Trophoblast cell (in vitro differentiated cells and primary cell): ENCODE results near the gene MCTP1.

Source experiments
- DNase-seq, 2 donors: peaks; one replicate each; pipeline ENCODE4 v3.0.0-alpha.2; 2016
- H2AFZ ChIP-seq: 2 replicates; pipeline ENCODE4 v1.6.1; 2013; ENCODE audit warnings: low read length, moderate library complexity, mild to moderate bottlenecking; ENCODE audit not compliant: insufficient read depth, poor library complexity
- H2AK5ac ChIP-seq: 2 replicates; pipeline ENCODE4 v1.6.1; 2013; ENCODE audit warnings: mild to moderate bottlenecking, low read length
- H2BK120ac ChIP-seq: 2 replicates; pipeline ENCODE4 v1.6.1; 2013; ENCODE audit warnings: low read length, mild to moderate bottlenecking, moderate library complexity; ENCODE audit not compliant: insufficient read depth, poor library complexity
- H2BK12ac ChIP-seq: 2 replicates; pipeline ENCODE4 v1.6.1; 2013; ENCODE audit warnings: mild to moderate bottlenecking, low read length, moderate library complexity
- H2BK5ac ChIP-seq: 2 replicates; pipeline ENCODE4 v1.6.1; 2013; ENCODE audit warnings: low read length, low read depth, moderate library complexity, mild to moderate bottlenecking; ENCODE audit not compliant: poor library complexity
- H3K14ac ChIP-seq: 2 replicates; pipeline ENCODE4 v1.6.1; 2013; ENCODE audit warnings: mild to moderate bottlenecking, low read length
- H3K18ac ChIP-seq: 2 replicates; pipeline ENCODE4 v1.6.1; 2013; ENCODE audit warnings: mild to moderate bottlenecking, low read length
- H3K23ac ChIP-seq: 2 replicates; pipeline ENCODE4 v1.6.1; 2013; ENCODE audit warnings: low read length
- H3K27ac ChIP-seq: 2 replicates; pipeline ENCODE4 v1.5.1; 2013; ENCODE audit warnings: low read depth, mild to moderate bottlenecking, inconsistent platforms, low read length, moderate library complexity
- H3K27me3 ChIP-seq: 2 replicates; pipeline ENCODE4 v1.6.1; 2013; ENCODE audit warnings: inconsistent platforms, mild to moderate bottlenecking, low read length, moderate library complexity; ENCODE audit not compliant: insufficient read depth
- H3K36me3 ChIP-seq, 2 experiments: 1 replicate in 1 of 2; 2 replicates in 1 of 2; pipeline ENCODE4 v1.6.1; 2013; ENCODE audit warnings: low read length in 2 of 2, mild to moderate bottlenecking in 2 of 2, moderate library complexity in 1 of 2; ENCODE audit not compliant: insufficient read depth in 2 of 2, control insufficient read depth in 1 of 2
- H3K4ac ChIP-seq: 2 replicates; pipeline ENCODE4 v1.6.1; 2013; ENCODE audit warnings: low read depth, mild to moderate bottlenecking, low read length, moderate library complexity
- H3K4me1 ChIP-seq, 2 experiments: 1 replicate in 1 of 2; 2 replicates in 1 of 2; pipeline ENCODE4 v1.6.1; 2013; ENCODE audit warnings: low read length in 2 of 2, mild to moderate bottlenecking in 2 of 2, moderate library complexity in 1 of 2; ENCODE audit not compliant: insufficient read depth in 2 of 2, control insufficient read depth in 1 of 2
- H3K4me2 ChIP-seq: 2 replicates; pipeline ENCODE4 v1.6.1; 2013; ENCODE audit warnings: inconsistent platforms, mild to moderate bottlenecking, low read length, moderate library complexity
- H3K4me3 ChIP-seq: 2 replicates; pipeline ENCODE4 v1.5.1; 2013; ENCODE audit warnings: mild to moderate bottlenecking, low read depth, low read length, inconsistent platforms
- H3K79me1 ChIP-seq: one replicate; pipeline ENCODE4 v1.6.1; 2013; ENCODE audit warnings: low read length
- H3K79me2 ChIP-seq: 2 replicates; pipeline ENCODE4 v1.6.1; 2013; ENCODE audit warnings: low read length, mild to moderate bottlenecking; ENCODE audit not compliant: control insufficient read depth, insufficient read depth, poor library complexity
- H3K9ac ChIP-seq: 2 replicates; pipeline ENCODE4 v1.6.1; 2013; ENCODE audit warnings: mild to moderate bottlenecking, low read length
- H3K9me3 ChIP-seq: 2 replicates; pipeline ENCODE4 v1.6.1; 2013; ENCODE audit warnings: low read depth, mild to moderate bottlenecking, control low read depth, inconsistent platforms, low read length; ENCODE audit not compliant: insufficient read depth
- H4K12ac ChIP-seq: 2 replicates; pipeline ENCODE4 v1.6.1; 2013; ENCODE audit warnings: low read depth, mild to moderate bottlenecking, low read length, moderate library complexity
- H4K8ac ChIP-seq: 2 replicates; pipeline ENCODE4 v1.6.1; 2013; ENCODE audit warnings: low read depth, mild to moderate bottlenecking, low read length, moderate library complexity
- H4K91ac ChIP-seq: one replicate; pipeline ENCODE4 v1.6.1; 2013; ENCODE audit warnings: low read depth, mild to moderate bottlenecking, low read length, moderate library complexity
- WGBS: extraction: QIAGEN DNeasy Blood & Tissue Kit; methylation state at CpG from one replicate; pipeline ENCODE4 v1.1.7; 2013; ENCODE audit warnings: missing lambda C conversion rate; ENCODE audit not compliant: insufficient read length, insufficient coverage; ENCODE audit errors: extremely low coverage; 5-methylcytosine and 5-hydroxymethylcytosine counted together

Gene MCTP1

DNA sequence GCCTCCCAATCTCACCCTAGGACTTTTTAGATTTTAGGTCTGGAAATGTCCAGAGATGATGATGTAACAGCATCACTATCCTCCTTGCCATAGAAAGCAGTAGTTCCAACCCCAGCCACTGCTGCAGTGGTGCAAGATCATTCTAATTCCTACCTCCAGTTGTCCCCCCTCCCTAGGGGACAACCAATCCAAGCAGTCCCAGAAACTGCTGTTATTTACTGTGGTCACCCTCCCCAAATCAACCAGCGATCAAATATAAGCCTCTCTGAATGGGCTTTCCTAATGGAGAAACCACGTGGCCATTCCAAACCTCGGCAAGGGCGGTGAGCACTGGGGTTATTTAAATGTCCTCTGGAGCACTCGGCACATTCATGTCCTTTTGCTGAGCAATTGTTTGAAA is 506.6 kb downstream of the MCTP1 start:
- WGBS = no CpG with 5 or more reads among the region's 5 CpGs
- Histone ChIP-seq H4K91ac (no peak overlapping the region), H2AFZ (no peak overlapping the region), H3K27ac (no peak overlapping the region), H3K4me1 (no peaks in the 10 kb centered on the region), H3K9ac (no peak overlapping the region), H4K8ac (no peak overlapping the region), H3K36me3 (no peaks in the 10 kb centered on the region), H2BK5ac (no peak overlapping the region), H3K9me3 (no peaks in the 10 kb centered on the region), H3K79me2 (no peaks in the 10 kb centered on the region), H3K18ac (no peak overlapping the region), H3K79me1 (no peaks in the 10 kb centered on the region), H3K4me3 (no peak overlapping the region), H2AK5ac (no peak overlapping the region), H3K27me3 (no peaks in the 10 kb centered on the region), H2BK120ac (no peak overlapping the region), H3K4ac (no peak overlapping the region), H3K14ac (no peak overlapping the region), H3K23ac (no peak overlapping the region), H3K4me2 (no peak overlapping the region), H2BK12ac (no peak overlapping the region), H4K12ac (no peak overlapping the region)
- no peak for DNase-seq

DNA sequence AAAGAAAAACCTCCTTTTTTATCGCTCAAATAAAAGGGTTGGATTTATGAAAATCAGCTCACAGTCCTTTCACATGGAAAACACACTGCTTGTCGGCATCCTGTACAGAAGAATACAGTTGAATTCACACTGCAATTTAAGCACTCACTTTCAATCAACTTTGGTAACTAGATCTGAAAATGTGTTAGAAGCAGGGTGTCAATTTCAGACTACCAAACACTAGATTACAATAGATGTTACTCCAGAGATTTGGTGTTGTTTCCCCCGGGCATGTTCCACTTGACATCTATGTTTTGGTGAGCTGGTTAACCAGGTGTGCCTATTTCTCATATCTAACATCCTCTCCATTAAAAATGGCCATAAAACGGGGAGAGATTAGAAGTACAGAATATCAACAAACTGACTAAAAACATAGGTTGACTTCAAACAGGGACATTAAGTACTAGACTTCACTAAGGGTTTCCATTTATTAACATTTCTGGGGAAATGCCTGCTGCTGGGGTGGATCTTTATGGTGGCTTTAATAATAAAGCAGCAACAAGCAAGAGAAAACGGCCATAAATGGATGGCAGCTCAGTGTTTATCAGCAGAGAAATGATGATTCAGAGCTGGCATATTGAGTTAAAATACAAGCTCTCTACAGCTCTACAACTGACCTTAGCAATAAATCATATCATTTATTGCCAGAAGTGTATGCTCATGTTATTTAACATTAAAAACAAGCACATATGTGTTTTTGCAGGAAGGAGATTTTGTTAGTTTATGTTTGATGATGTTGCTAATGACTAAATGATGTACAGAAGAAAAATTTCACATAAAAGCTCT is 507.6 kb downstream of the MCTP1 start:
- no peak overlapping the region for H2AFZ ChIP-seq
- H3K4ac ChIP-seq = no peak overlapping the region
- no peak overlapping the region for H3K4me3 ChIP-seq
- no peak overlapping the region for H2BK120ac ChIP-seq
- no peaks in the 10 kb centered on the region for H3K79me1 ChIP-seq
- no peaks in the 10 kb centered on the region for H3K79me2 ChIP-seq
- H2BK12ac ChIP-seq = no peak overlapping the region
- no peak overlapping the region for H3K4me2 ChIP-seq
- H2AK5ac ChIP-seq = no peak overlapping the region
- no peaks in the 10 kb centered on the region for H3K4me1 ChIP-seq
- no peaks in the 10 kb centered on the region for H3K9me3 ChIP-seq
- DNase-seq = no peak
- H3K27me3 ChIP-seq = no peaks in the 10 kb centered on the region
- H3K9ac ChIP-seq = no peak overlapping the region
- no peak overlapping the region for H2BK5ac ChIP-seq
- no peak overlapping the region for H3K14ac ChIP-seq
- no peak overlapping the region for H3K27ac ChIP-seq
- no peak overlapping the region for H4K12ac ChIP-seq
- H3K23ac ChIP-seq = no peak overlapping the region
- H4K8ac ChIP-seq = no peak overlapping the region
- WGBS = no CpG with 5 or more reads among the region's 5 CpGs
- no peaks in the 10 kb centered on the region for H3K36me3 ChIP-seq
- no peak overlapping the region for H3K18ac ChIP-seq
- no peak overlapping the region for H4K91ac ChIP-seq

DNA sequence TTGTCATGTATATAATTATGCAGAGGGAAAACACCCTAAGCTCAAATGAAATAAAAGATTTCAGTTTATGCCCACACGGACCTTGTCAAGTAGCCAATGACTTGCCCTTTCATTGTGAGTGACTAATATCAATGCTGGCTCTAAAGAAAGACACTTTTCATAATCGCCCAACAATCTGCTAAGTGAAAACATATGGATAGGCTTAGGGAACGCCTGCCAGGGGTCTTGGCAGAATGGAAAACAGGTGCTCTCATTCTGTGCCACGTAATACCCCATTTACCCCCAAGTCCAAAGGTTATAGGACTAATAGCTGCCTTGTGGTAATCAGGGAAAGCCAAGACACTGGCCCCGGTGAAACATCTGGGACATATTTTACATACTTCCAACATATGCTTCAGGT is 508.7 kb downstream of the MCTP1 start:
- Histone ChIP-seq H2AK5ac (no peak overlapping the region), H3K36me3 (no peaks in the 10 kb centered on the region), H3K79me2 (no peaks in the 10 kb centered on the region), H3K4me3 (no peak overlapping the region), H3K79me1 (no peaks in the 10 kb centered on the region), H4K8ac (no peak overlapping the region), H3K4ac (no peak overlapping the region), H4K91ac (no peak overlapping the region), H3K23ac (no peak overlapping the region), H2BK120ac (no peak overlapping the region), H3K4me1 (no peaks in the 10 kb centered on the region), H3K14ac (no peak overlapping the region), H3K27ac (no peak overlapping the region), H3K18ac (no peak overlapping the region), H3K27me3 (no peaks in the 10 kb centered on the region), H3K9me3 (no peaks in the 10 kb centered on the region), H2BK12ac (no peak overlapping the region), H3K9ac (no peak overlapping the region), H4K12ac (no peak overlapping the region), H2AFZ (no peak overlapping the region), H2BK5ac (no peak overlapping the region), H3K4me2 (no peak overlapping the region)
- no peak for DNase-seq
- WGBS = no CpG with 5 or more reads among the region's 5 CpGs

GRCh38 chr5:94775088-94775487 is 509.8 kb downstream of the MCTP1 start:
- no peak overlapping the region for H2BK5ac ChIP-seq
- H4K8ac ChIP-seq = no peak overlapping the region
- no peak overlapping the region for H3K23ac ChIP-seq
- no peaks in the 10 kb centered on the region for H3K36me3 ChIP-seq
- no peak overlapping the region for H2BK12ac ChIP-seq
- WGBS = no CpG with 5 or more reads among the region's 2 CpGs
- no peaks in the 10 kb centered on the region for H3K9me3 ChIP-seq
- H2BK120ac ChIP-seq = no peak overlapping the region
- no peak overlapping the region for H4K12ac ChIP-seq
- no peak overlapping the region for H3K4me3 ChIP-seq
- no peaks in the 10 kb centered on the region for H3K79me2 ChIP-seq
- no peak for DNase-seq
- no peak overlapping the region for H3K27ac ChIP-seq
- H2AK5ac ChIP-seq = no peak overlapping the region
- H3K14ac ChIP-seq = no peak overlapping the region
- no peak overlapping the region for H2AFZ ChIP-seq
- H3K18ac ChIP-seq = no peak overlapping the region
- H3K4ac ChIP-seq = no peak overlapping the region
- no peaks in the 10 kb centered on the region for H3K79me1 ChIP-seq
- no peaks in the 10 kb centered on the region for H3K27me3 ChIP-seq
- H4K91ac ChIP-seq = no peak overlapping the region
- no peak overlapping the region for H3K9ac ChIP-seq
- H3K4me2 ChIP-seq = no peak overlapping the region
- H3K4me1 ChIP-seq = no peaks in the 10 kb centered on the region
